Keratinocyte (primary cell): ENCODE results near the gene FANCC.

ENCODE experiments used
- CTCF ChIP-seq, 3 experiments: IDR thresholded peaks in 1 of 3; conservative IDR thresholded peaks in 1 of 3; optimal IDR thresholded peaks in 1 of 3; 2 replicates in 2 of 3; 3 replicates in 1 of 3; pipeline versions ENCODE3 to v1.5.1; 2011; ENCODE audit warnings: low read length in 3 of 3, mild to moderate bottlenecking in 3 of 3, moderate library complexity in 2 of 3, control low read depth in 1 of 3, inconsistent platforms in 1 of 3; ENCODE audit not compliant: insufficient read depth in 2 of 3; ENCODE audit errors: extremely low read depth in 1 of 3
- EZH2 ChIP-seq: IDR thresholded peaks from one replicate; pipeline ENCODE4 v1.6.1; 2012; ENCODE audit warnings: inconsistent platforms, mild to moderate bottlenecking, low read length, moderate library complexity

- TF ChIP-seq CTCF (optimal IDR thresholded peaks at IDR 0.05 in 1 of 3, IDR thresholded peaks at IDR 0.05 in 1 of 3, conservative IDR thresholded peaks at IDR 0.05 in 1 of 3; ENCODE audit: extremely low read depth in 1 of 3, insufficient read depth in 2 of 3, low read length in 3 of 3) (no peak), EZH2 (no peak)
Observed at GRCh38 chr9:95074632-95075031, 242.9 kb downstream of the FANCC start.
